ENCODE measurements around the gene BET1. TPM values are rescaled to one million over a fixed set of nuclear protein-coding genes. Genes with fewer than 3 reads are reported as not detected.

The BET1 gene
- total RNA-seq, 1 experiment from 2014 or later: 38.2 TPM

DNA sequence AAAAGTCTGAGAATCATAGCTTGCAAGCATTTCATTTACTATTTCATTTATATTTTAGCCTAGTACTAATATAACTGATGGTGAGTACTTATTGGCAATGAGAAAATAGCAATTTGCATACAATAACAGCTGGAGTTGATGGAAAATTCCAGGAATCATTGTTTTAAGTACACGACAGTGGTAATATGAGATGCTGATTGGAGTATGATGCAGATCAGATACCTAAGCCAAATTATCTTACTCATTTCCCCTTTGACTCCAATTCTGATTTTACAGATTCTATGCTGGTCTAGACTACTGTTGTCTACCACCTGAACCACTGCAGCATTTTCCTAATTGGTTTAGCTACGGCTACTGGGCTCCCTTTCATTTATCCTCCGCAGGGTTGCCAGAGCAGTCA is 45.9 kb downstream of the BET1 start:
- no peaks in the 10 kb centered on the region for H3K9me3 ChIP-seq (replicated peaks)
- H3K36me3 ChIP-seq: no peaks in the 10 kb centered on the region
- H3K4me3 ChIP-seq: no peak overlapping the region
- H3K27ac ChIP-seq: no peak overlapping the region
- no peaks in the 10 kb centered on the region for H3K4me1 ChIP-seq
- no peak for DNase-seq
- H3K27me3 ChIP-seq: no peaks in the 10 kb centered on the region

DNA sequence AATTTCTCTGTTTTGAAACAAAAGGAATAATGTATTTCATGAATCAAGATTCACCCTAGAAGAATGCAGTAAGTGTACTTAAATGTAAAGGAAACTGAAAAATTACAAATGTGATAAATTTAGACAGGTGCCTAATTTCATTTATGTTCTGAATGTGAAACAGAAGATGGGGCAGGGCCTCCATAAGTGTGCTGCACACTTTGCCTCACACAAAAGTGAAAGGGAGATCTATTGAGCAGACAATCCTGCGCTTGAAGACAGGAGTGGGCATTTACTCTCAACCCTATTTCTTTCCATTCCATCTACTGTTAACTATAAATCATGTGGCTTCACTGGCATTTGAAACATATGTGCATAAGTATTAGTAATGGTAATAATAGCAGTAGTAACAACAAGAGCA is 46.4 kb downstream of the BET1 start:
- H3K4me3 ChIP-seq: no peak overlapping the region
- H3K27ac ChIP-seq: no peak overlapping the region
- no peak for DNase-seq

DNA sequence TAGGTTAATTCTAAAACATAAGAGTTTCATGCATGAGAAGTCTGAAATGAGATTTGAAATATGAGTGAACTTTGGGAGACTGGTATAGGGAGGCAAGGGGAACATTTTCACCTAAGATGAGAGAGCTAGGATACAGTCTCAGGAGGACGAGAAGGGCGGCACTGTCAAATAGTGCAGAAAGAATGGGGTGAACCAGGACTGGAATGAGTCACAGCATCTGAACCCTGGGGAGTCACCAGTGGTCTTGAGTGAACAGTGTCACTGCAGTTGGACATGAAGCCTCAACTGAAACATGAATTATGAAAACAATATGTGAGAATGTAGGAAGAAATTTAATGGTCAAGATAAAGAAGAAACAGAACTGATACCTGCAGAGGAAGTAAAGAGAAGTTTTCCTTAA is 48.9 kb downstream of the BET1 start:
- H3K27ac ChIP-seq: no peak overlapping the region

More for the DNA sequence above, 46.4 kb downstream of the BET1 start:
- Histone ChIP-seq H3K27me3 (no peaks in the 10 kb centered on the region), H3K36me3 (no peaks in the 10 kb centered on the region), H3K4me1 (no peaks in the 10 kb centered on the region), H3K9me3 (replicated peaks) (no peaks in the 10 kb centered on the region)

DNA sequence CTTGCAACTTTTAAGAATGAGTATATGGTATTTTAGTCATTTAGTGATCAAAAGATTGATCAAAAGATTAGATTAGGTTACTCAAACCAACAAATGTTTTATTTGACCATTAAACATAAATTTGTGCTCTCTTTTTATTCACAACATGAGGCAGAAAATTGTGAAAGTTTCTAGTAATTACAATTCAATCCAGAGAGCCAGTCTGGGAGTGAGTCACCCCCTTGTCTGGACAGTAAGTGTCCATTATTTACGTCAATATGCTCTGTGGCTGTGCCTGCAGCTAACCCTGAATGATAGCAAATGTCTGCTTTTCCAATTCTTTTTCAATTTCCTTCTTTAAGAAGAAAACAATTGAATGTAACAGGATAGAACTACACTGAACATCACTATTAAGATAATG is 54.7 kb downstream of the BET1 start:
- H3K27me3 ChIP-seq: no peaks in the 10 kb centered on the region
- no peaks in the 10 kb centered on the region for H3K36me3 ChIP-seq
- no peak overlapping the region for H3K27ac ChIP-seq
- no peak overlapping the region for H3K4me3 ChIP-seq
- H3K4me1 ChIP-seq: no peaks in the 10 kb centered on the region
- DNase-seq: no peak
- no peaks in the 10 kb centered on the region for H3K9me3 ChIP-seq (replicated peaks)

More for the DNA sequence above, 48.9 kb downstream of the BET1 start:
- H3K4me3 ChIP-seq: no peak overlapping the region
- no peaks in the 10 kb centered on the region for H3K9me3 ChIP-seq (replicated peaks)
- H3K4me1 ChIP-seq: no peaks in the 10 kb centered on the region
- DNase-seq: no peak
- no peaks in the 10 kb centered on the region for H3K27me3 ChIP-seq
- no peaks in the 10 kb centered on the region for H3K36me3 ChIP-seq

DNA sequence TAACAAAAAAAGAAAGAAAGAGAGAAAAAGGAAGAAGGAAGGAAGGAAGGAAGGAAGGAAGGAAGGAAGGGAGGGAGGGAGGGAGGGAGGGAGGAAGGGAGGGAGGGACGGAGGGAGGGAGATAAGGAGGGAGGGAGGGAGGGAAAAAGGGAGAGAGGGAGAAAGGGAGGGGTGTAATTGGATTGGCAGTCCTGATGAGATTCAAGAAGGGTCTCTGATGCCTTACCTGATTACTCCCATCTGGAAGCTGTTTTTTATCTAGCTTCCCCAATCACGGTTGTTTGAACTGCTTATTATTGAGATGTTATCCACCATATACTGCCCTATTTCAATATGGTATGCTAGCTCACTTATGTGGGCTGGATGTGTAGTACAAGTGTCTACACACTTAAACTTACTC is 55.3 kb downstream of the BET1 start:
- no peaks in the 10 kb centered on the region for H3K4me1 ChIP-seq
- H3K27ac ChIP-seq: no peak overlapping the region
- H3K27me3 ChIP-seq: no peaks in the 10 kb centered on the region
- no peaks in the 10 kb centered on the region for H3K36me3 ChIP-seq
- H3K4me3 ChIP-seq: no peak overlapping the region
- no peak for DNase-seq
- H3K9me3 ChIP-seq (replicated peaks): no peaks in the 10 kb centered on the region

DNA sequence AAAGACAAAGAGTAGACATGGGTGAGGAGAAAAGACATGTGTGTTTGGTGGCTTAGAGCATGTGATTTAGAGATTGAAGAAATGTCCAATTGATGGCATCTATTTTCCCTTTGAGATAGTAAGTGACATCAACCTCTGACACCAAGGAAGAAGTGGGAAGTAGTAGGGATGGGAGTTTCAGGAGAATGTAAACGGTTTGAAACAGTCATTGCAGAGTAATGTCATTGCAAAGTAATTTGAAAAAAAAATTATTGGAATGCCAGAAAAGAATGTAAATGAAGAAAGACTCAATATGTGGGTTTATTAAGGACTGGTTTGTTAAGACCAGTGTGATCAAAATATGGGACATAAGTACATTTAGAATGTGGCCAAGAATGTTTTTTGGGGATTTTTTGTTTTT is 56.0 kb downstream of the BET1 start:
- no peak for DNase-seq
- no peaks in the 10 kb centered on the region for H3K4me1 ChIP-seq
- no peak overlapping the region for H3K27ac ChIP-seq

DNA sequence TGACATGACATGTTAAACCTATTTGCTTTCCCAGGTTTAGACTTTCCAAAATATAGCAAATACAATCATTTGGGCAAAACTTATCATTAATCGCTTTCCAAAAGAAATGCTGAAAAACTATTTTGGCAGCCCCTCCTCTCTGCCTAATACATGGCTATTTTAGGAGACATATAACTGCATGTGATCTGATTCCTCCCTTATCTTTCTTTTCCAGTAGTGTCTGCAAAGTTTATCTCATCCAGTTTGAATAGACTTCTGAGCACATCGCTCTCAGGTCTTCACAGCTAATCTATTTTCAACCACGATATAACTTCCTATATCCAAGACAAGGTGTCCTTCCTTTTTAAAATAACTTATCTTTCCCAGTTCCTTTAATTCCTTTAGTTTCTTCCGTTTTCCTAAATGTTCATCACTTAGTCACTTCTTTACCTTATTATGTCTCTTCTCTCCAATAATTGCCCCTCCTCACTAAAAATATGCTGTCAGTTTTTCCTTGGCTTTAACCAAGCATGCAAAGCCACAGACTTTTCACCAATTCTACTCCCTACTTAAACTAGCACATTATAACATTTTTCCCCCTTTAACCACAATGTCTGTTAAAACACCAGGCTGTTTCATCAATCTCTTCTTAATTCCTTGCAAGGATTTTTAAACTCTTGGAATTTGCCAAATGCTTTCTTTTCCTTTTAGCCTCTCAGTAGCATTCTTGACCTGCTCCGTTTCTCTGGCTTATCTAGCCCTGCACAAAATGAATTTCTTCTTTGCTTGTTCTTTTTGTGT is 58.2 kb downstream of the BET1 start:
- no peaks in the 10 kb centered on the region for H3K4me1 ChIP-seq
- no peaks in the 10 kb centered on the region for H3K36me3 ChIP-seq
- H3K9me3 ChIP-seq (replicated peaks): no peaks in the 10 kb centered on the region
- no peak overlapping the region for H3K4me3 ChIP-seq
- H3K27me3 ChIP-seq: no peaks in the 10 kb centered on the region
- DNase-seq: no peak
- no peak overlapping the region for H3K27ac ChIP-seq

More for the DNA sequence above, 56.0 kb downstream of the BET1 start:
- Histone ChIP-seq H3K36me3 (no peaks in the 10 kb centered on the region), H3K4me3 (no peak overlapping the region), H3K27me3 (no peaks in the 10 kb centered on the region), H3K9me3 (replicated peaks) (no peaks in the 10 kb centered on the region)

DNA sequence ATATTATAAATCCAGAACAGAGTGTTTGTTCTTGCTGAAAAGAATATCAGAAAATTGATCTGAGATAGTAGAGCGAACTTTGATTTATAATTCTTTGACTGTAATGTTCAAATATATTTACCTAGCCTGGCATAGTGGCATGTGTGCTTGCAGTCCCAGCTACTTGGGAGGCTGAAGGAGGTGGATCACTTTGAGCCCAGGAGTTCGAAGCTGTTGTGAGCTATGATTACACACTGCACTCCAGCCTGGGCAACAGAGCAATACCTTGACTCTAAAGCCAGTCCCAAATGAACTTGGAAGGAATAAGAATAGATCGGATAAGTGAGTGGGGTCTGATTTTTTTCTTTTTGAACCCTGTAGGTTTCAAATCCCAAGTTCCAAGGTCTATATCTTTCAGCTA is 59.1 kb downstream of the BET1 start:
- Histone ChIP-seq H3K4me1 (no peaks in the 10 kb centered on the region), H3K36me3 (no peaks in the 10 kb centered on the region), H3K27me3 (no peaks in the 10 kb centered on the region), H3K4me3 (no peak overlapping the region), H3K9me3 (replicated peaks) (no peaks in the 10 kb centered on the region), H3K27ac (no peak overlapping the region)
- no peak for DNase-seq

DNA sequence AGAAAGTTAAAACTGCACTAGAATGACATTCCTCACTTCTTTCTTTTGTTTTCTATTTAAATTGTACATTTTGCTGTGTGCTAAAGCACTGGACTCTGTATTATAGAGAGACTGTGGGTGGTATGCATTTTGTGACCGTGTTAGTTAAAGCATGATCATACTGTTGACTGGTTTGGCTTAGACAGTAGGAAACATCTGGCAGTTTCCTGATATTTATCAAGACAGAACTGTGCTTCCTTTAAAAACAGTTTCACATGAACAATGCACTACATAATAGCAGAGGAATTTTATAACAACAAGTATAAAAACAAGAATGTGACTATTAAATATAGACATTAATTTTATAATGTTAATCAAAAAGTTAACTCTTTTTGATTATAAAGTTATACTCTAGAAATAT is 59.5 kb downstream of the BET1 start:
- DNase-seq: no peak
- Histone ChIP-seq H3K4me3 (no peak overlapping the region), H3K36me3 (no peaks in the 10 kb centered on the region), H3K27me3 (no peaks in the 10 kb centered on the region), H3K4me1 (no peaks in the 10 kb centered on the region), H3K9me3 (replicated peaks) (no peaks in the 10 kb centered on the region), H3K27ac (no peak overlapping the region)

DNA sequence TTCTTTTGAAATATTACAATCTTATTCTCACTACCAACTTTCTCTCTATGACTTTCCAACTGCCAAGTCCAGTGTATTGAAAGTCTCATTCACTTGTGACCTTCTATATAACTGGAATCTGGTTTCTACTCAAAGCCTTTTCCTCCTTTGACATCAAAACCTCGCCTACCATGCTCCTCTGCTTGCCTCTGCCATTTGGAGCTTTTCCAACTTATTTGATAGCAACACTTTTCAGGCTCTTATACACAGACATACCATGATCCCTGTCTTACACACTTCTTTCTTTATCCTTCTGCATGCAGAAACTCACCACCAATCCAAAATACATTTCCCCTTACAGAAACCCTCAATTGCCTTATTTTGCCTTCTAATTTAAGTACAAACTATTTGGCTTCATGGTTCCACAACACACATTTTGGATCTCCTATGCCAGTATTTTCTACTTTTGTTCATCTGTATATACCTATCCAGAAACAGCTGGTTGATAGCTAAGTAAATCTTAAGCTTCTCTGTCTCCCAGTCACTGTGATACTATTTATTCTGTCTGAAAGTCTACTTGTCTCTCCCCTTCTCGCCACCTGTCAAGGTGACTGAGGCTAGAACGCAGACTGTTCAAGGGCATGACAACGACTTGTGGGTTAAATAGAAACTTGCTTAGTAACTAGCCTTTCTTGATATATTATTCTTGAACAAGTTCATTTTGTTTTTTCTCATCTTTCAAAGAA is 60.2 kb downstream of the BET1 start:
- H3K36me3 ChIP-seq: no peaks in the 10 kb centered on the region
- DNase-seq: no peak
- H3K4me1 ChIP-seq: no peaks in the 10 kb centered on the region
- H3K9me3 ChIP-seq (replicated peaks): no peaks in the 10 kb centered on the region
- H3K4me3 ChIP-seq: no peak overlapping the region
- H3K27ac ChIP-seq: no peak overlapping the region
- no peaks in the 10 kb centered on the region for H3K27me3 ChIP-seq

Other genes with a start within 250 kb of the BET1 start
- gene TFPI2, start 113.6 kb downstream of the BET1 start, total RNA-seq (2014; rRNA removed; shearing (Covaris generic)): 4.3 and 5.4 TPM in 2 replicates
- gene GNGT1, start 97.8 kb downstream of the BET1 start, total RNA-seq (2014; rRNA removed; shearing (Covaris generic)): 0.48 and 0.65 TPM in 2 replicates
- gene GNG11, start 82.6 kb downstream of the BET1 start, total RNA-seq (2014; rRNA removed; shearing (Covaris generic)): 12.5 and 12.7 TPM in 2 replicates

Measured in SJCRH30 (cell line).